GM18526 (cell line): ENCODE results near the gene PEX7.

Experiments used
- POLR2A ChIP-seq: IDR thresholded peaks from 3 replicates; pipeline ENCODE4 v1.6.1; 2011; ENCODE audit not compliant: insufficient read length; ENCODE audit errors: extremely low read depth

The PEX7 gene

DNA sequence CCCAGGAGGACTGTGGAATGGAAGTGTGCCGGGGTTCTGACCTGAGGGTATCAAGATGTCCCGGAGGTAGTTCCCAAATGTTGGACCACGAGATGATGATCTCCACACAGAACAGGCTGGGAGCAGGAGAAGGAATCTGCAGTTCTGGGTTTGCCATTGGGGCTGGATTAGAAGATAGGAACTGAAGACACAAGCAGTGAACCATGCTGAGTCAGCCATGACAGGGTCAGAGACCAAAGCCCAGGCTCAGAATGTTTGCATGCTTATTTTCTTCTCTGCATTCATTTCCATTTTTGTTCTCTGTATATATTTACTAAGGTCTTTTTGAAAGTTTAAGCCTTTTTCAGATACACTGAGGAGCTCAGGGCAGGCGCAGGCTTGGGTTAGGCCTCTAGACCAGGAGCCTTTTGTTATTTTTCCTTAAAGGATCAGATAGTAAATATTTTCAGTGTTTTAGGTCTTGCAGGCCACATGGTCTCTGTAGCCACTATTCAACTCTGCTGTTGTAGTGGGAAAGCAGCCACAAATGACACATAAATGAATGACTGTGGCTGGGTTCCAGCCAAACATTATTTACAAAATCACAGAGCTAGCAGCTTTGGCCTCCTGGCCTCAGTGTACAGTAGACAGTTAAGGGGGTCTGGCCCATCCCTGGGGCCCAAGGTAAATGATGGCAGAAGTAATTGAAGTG is 128.2 kb downstream of the PEX7 start:
- TF ChIP-seq POLR2A, result no peak

- TF ChIP-seq POLR2A, result no peak
These were observed 130.4 kb downstream of the PEX7 start for GRCh38 chr6:136952714-136953260.

- no peak for TF ChIP-seq POLR2A
These were observed 132.7 kb downstream of the PEX7 start for GRCh38 chr6:136955123-136955522.

GRCh38 chr6:136956590-136957544 is 134.5 kb downstream of the PEX7 start:
- no peak for TF ChIP-seq POLR2A

- TF ChIP-seq POLR2A, result no peak
These were observed 135.8 kb downstream of the PEX7 start for GRCh38 chr6:136958168-136958567.

DNA sequence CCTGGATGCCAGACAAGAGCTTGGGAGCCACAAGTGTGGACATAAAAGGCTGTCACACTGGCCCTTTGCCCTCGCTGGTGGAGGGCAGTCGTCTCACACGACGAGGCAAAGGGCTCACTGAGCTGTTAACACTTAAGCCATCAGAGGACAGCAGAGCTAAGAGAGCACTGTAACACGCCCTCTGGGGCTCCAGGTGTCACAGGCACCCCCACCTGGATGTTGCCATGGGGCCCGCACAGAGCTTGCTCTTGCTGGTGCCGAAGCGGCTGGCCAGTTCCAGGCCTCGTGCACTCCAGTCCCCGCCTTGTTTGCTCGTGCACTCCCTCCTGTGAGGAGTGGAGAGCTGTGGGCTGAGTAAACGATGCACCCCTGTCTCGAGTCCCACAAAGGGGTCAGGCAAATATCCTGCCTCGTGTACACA is 137.1 kb downstream of the PEX7 start:
- TF ChIP-seq POLR2A, result no peak

DNA sequence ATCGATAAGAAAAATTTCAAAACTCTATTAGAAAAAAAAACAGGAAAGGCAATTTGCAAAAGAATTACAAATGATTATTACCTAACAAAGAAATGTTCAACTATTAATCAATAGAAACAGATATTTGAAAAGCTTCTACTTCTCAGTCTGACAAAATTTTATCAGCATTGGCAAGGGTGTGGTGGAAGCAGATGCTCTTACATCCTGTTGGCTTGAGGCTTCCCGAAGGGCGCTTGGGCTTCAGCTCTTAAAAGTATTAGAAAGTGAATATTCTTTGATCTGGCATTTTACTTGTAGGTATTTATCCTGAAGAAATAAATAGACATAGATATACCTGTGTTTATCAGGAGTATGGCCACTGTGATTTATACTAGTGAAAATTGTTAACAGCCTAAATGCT is 138.4 kb downstream of the PEX7 start:
- TF ChIP-seq POLR2A, result no peak

GRCh38 chr6:136961848-136962247 is 139.5 kb downstream of the PEX7 start:
- no peak for TF ChIP-seq POLR2A

- no peak for TF ChIP-seq POLR2A
These were observed 140.3 kb downstream of the PEX7 start for GRCh38 chr6:136962661-136963060.

- TF ChIP-seq POLR2A, result no peak
These were observed 140.9 kb downstream of the PEX7 start for GRCh38 chr6:136963259-136963658.
